Right lobe of liver (tissue), 6 donors: Measurements from ENCODE around the gene C8A. TPM values are rescaled to one million over a fixed set of nuclear protein-coding genes. Genes with fewer than 3 reads are reported as not detected.

Source experiments
- ATAC-seq, 4 donors: fragments of 200-7000 bp; cut with Tn5 transposase; one replicate each; pipeline ENCODE4 v1.9.1; 2020; ENCODE audit warnings: mild to moderate bottlenecking in 4 of 4, moderate library complexity in 4 of 4
- DNase-seq, 3 donors: peaks; one replicate each; pipeline ENCODE4 v3.0.0-alpha.2; 2020
- H3K27ac ChIP-seq, 3 donors: fragments of 200-600 bp; one replicate each; pipeline ENCODE4 v1.8.0; 2022
- H3K27me3 ChIP-seq, 2 donors: fragments of 200-600 bp; one replicate each; pipeline ENCODE4 v1.8.0; 2022
- H3K36me3 ChIP-seq, 4 donors: fragments of 200-600 bp; sonication (generic) in 1 of 4; one replicate each; pipeline versions ENCODE4 v1.5.1 to v1.8.0; 2017 to 2022; ENCODE audit warnings: control low read depth in 1 of 4
- H3K4me1 ChIP-seq, 4 donors: fragments of 200-600 bp; sonication (generic) in 1 of 4; one replicate each; pipeline versions ENCODE4 v1.5.1 to v1.8.0; 2017 to 2022; ENCODE audit warnings: control low read depth in 1 of 4
- H3K4me3 ChIP-seq, 3 donors: fragments of 200-600 bp; one replicate each; pipeline ENCODE4 v1.8.0; 2022
- H3K9me3 ChIP-seq, 4 donors: fragments of 200-600 bp; sonication (generic) in 1 of 4; one replicate each; pipeline versions ENCODE4 v1.5.1 to v1.8.0; 2017 to 2022; ENCODE audit warnings: control low read depth in 1 of 4
- CTCF ChIP-seq, 4 donors: fragments of 200-600 bp in 3 of 4; fragments of 450-650 bp in 1 of 4; IDR thresholded peaks; one replicate each; pipeline versions ENCODE4 v1.5.1 to v1.8.0; 2016 to 2022; ENCODE audit warnings: antibody characterized with exemption in 4 of 4, mild to moderate bottlenecking in 2 of 4
- POLR2A ChIP-seq: fragments of 450-650 bp; IDR thresholded peaks from one replicate; pipeline ENCODE4 v1.6.1; 2017; ENCODE audit warnings: antibody characterized with exemption, mild to moderate bottlenecking
- WGBS: methylation state at CpG from one replicate; pipeline ENCODE4 v1.1.6; 2018; ENCODE audit warnings: low coverage, low lambda C conversion rate; ENCODE audit not compliant: insufficient coverage; ENCODE audit errors: missing lambda C conversion rate; 5-methylcytosine and 5-hydroxymethylcytosine counted together
- intact Hi-C, 2 donors: fragments of 100-400 bp; cut with DNase I; formaldehyde crosslinking; loops; one replicate each; pipeline versions ENCODE4 v1.11.2 to v1.14.1; 2022
- total RNA-seq, 6 experiments: library from RNA; depleted of rRNA in 2 of 6; stranded (reverse); fragments of >200 nt in 2 of 6; fragmentation: NEBNext Ultra II Directional in 3 of 6; extraction: Animal tissue kit (Norgen Biotek cat#: 25700) in 3 of 6; gene quantifications; one replicate each; pipeline versions ENCODE4 v1.1.0 to v1.2.4, GENCODE V29; 2016 to 2023
- donor health status: DM: no; HTN: yes; CAD: no.
- donor health status: DM: no; HTN: no; CAD: no.
- donor health status: DM: no; HTN: no; CAD: no.
- donor health status: DM: no; HTN: yes; CAD: no.
- donor health status: DM: no; HTN: yes; CAD: no.

The C8A gene
- total RNA-seq, 6 experiments from 2014 or later, result 177 to 432 (median 299) TPM

- peaks cover 0 to 17% (median 3%) of the 10 kb centered on the region in 4 donors for H3K4me1 ChIP-seq
- H3K4me3 ChIP-seq, result no peak overlapping the region
- H3K27me3 ChIP-seq, result no peaks in the 10 kb centered on the region
- DNase-seq (no peak), ATAC-seq (no peak)
- no peaks in the 10 kb centered on the region for H3K9me3 ChIP-seq
- peaks cover 0 to 26% (median 16%) of the 10 kb centered on the region in 4 donors for H3K36me3 ChIP-seq
- 49% methylated on average over 3 of the region's 3 CpGs for WGBS
- H3K27ac ChIP-seq, result no peak overlapping the region
- intact Hi-C loops, result no loop called here
- TF ChIP-seq POLR2A (no peak), CTCF (IDR thresholded peaks at IDR 0.05) (no peak)
These were observed 76.6 kb downstream of the C8A start for GRCh38 chr1:56931211-56931610.

- Histone ChIP-seq H3K4me1 (peaks cover 0 to 17% (median 3%) of the 10 kb centered on the region in 4 donors), H3K9me3 (no peaks in the 10 kb centered on the region), H3K36me3 (peaks cover 0 to 29% (median 16%) of the 10 kb centered on the region in 4 donors), H3K27me3 (no peaks in the 10 kb centered on the region), H3K4me3 (no peak overlapping the region), H3K27ac (no peak overlapping the region)
- 75% methylated on average over 3 of the region's 3 CpGs for WGBS
- DNase-seq (no peak), ATAC-seq (no peak)
- no peak for TF ChIP-seq POLR2A
- no peak for TF ChIP-seq CTCF (IDR thresholded peaks at IDR 0.05)
- intact Hi-C loops, result no loop called here
These were observed 77.1 kb downstream of the C8A start for GRCh38 chr1:56931686-56932085.

GRCh38 chr1:56933161-56933560, 78.6 kb downstream of the C8A start:
- H3K27me3 ChIP-seq, result no peaks in the 10 kb centered on the region
- peaks cover 0 to 4% (median 0%) of the 10 kb centered on the region in 4 donors for H3K4me1 ChIP-seq
- H3K27ac ChIP-seq, result peak overlapping the region in 1 of 3 donors; percentile 32
- ATAC-seq (no peak), DNase-seq (no peak)
- H3K36me3 ChIP-seq, result peaks cover 0 to 41% (median 20%) of the 10 kb centered on the region in 4 donors
- WGBS, result 53% methylated on average over 2 of the region's 2 CpGs
- no peak for TF ChIP-seq CTCF (IDR thresholded peaks at IDR 0.05)
- TF ChIP-seq POLR2A, result no peak
- H3K9me3 ChIP-seq, result no peaks in the 10 kb centered on the region
- no peak overlapping the region for H3K4me3 ChIP-seq
- intact Hi-C loops, result no loop called here

GRCh38 chr1:56933606-56934005, 79.0 kb downstream of the C8A start:
- intact Hi-C loops, result no loop called here
- ATAC-seq, result no peak
- no peak for DNase-seq
- no peaks in the 10 kb centered on the region for H3K27me3 ChIP-seq
- peak overlapping the region in 1 of 3 donors; percentile 32 for H3K27ac ChIP-seq
- H3K9me3 ChIP-seq, result no peaks in the 10 kb centered on the region
- H3K36me3 ChIP-seq, result peaks cover 0 to 45% (median 22%) of the 10 kb centered on the region in 4 donors
- 60% methylated on average over 2 of the region's 2 CpGs for WGBS
- no peaks in the 10 kb centered on the region for H3K4me1 ChIP-seq
- H3K4me3 ChIP-seq, result no peak overlapping the region
- TF ChIP-seq CTCF (IDR thresholded peaks at IDR 0.05) (no peak), POLR2A (no peak)
